SJCRH30 (cell line): ENCODE data around the gene PSMB9. TPM values are rescaled to one million over a fixed set of nuclear protein-coding genes. Genes with fewer than 3 reads are reported as not detected.

ENCODE experiments used
- DNase-seq, 2 experiments: peaks; one replicate each; pipeline ENCODE4 v3.0.0-alpha.2; 2015 to 2020
- H3K27ac ChIP-seq: fragments of 250-450 bp; sonication (Bioruptor Pico); 2 replicates; pipeline ENCODE4 v1.5.1; 2020; ENCODE audit warnings: mild to moderate bottlenecking, moderate library complexity
- H3K27me3 ChIP-seq: fragments of 250-450 bp; sonication (Bioruptor Pico); 2 replicates; pipeline ENCODE4 v1.5.1; 2020; ENCODE audit warnings: mild to moderate bottlenecking, moderate library complexity
- H3K36me3 ChIP-seq: fragments of 250-450 bp; sonication (Bioruptor Pico); 2 replicates; pipeline ENCODE4 v1.5.1; 2020; ENCODE audit warnings: mild to moderate bottlenecking, moderate library complexity
- H3K4me1 ChIP-seq: fragments of 250-450 bp; sonication (Bioruptor Pico); 2 replicates; pipeline ENCODE4 v1.5.1; 2020; ENCODE audit warnings: mild to moderate bottlenecking, moderate library complexity
- H3K4me3 ChIP-seq: fragments of 250-450 bp; sonication (Bioruptor Pico); 2 replicates; pipeline ENCODE4 v1.5.1; 2020; ENCODE audit warnings: mild to moderate bottlenecking, moderate library complexity
- H3K9me3 ChIP-seq: fragments of 250-450 bp; sonication (Bioruptor Pico); replicated peaks from 2 replicates; pipeline ENCODE4 v1.5.1; 2020; ENCODE audit warnings: mild to moderate bottlenecking, moderate library complexity
- total RNA-seq: library from RNA; depleted of rRNA; stranded (reverse); fragments of >200 nt; shearing (Covaris generic); gene quantifications from 2 replicates; pipeline ENCODE4 v1.2.3, GENCODE V29; 2014; rRNA removed

PSMB9 gene
- total RNA-seq, 1 experiment from 2014 or later = 0.18 TPM

DNA sequence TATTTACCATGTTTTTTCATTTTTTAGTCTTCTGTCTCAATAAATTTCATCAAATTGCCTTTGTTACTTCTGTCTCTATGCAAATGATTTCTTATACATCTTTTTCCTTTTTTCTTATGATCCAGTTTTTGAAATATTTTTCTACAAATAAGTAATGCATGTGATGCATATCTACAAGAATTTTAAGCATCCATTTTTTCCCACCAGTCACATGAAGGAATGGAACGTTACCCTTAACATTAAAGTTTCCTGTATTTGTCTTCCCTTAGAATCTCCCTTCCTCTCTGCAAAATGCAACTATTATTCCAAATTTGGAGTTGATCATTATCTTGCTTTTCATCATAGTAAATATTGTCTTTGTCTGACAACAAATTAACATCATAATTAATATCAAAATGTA is 35.5 kb downstream of the PSMB9 start:
- DNase-seq = no peak

DNA sequence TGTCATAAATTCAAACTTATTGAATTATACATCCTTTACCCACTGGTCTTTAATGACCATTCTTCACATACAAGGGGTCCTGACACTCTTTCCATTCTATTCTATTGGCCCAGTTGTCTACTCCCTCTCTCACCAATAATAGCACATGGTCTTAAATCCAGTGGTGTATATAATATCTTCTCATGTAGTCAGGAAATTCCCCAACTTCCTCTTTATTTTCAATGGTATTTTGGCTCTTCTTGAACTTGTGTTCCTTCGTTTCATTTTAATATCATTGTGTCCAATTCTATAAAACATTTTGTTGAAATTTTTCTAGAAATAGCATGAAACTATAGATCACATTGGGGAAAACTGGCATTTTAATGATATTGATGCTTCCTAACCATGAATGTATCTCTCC is 36.8 kb downstream of the PSMB9 start:
- Histone ChIP-seq H3K36me3 (no peaks in the 10 kb centered on the region), H3K9me3 (no peaks in the 10 kb centered on the region), H3K4me1 (peaks cover 4% of the 10 kb centered on the region), H3K27ac (no peak overlapping the region), H3K27me3 (no peaks in the 10 kb centered on the region), H3K4me3 (no peak overlapping the region)
- no peak for DNase-seq

More for the DNA sequence above, 35.5 kb downstream of the PSMB9 start:
- Histone ChIP-seq H3K9me3 (no peaks in the 10 kb centered on the region), H3K4me3 (no peak overlapping the region), H3K27ac (no peak overlapping the region), H3K4me1 (no peaks in the 10 kb centered on the region), H3K36me3 (no peaks in the 10 kb centered on the region), H3K27me3 (no peaks in the 10 kb centered on the region)

DNA sequence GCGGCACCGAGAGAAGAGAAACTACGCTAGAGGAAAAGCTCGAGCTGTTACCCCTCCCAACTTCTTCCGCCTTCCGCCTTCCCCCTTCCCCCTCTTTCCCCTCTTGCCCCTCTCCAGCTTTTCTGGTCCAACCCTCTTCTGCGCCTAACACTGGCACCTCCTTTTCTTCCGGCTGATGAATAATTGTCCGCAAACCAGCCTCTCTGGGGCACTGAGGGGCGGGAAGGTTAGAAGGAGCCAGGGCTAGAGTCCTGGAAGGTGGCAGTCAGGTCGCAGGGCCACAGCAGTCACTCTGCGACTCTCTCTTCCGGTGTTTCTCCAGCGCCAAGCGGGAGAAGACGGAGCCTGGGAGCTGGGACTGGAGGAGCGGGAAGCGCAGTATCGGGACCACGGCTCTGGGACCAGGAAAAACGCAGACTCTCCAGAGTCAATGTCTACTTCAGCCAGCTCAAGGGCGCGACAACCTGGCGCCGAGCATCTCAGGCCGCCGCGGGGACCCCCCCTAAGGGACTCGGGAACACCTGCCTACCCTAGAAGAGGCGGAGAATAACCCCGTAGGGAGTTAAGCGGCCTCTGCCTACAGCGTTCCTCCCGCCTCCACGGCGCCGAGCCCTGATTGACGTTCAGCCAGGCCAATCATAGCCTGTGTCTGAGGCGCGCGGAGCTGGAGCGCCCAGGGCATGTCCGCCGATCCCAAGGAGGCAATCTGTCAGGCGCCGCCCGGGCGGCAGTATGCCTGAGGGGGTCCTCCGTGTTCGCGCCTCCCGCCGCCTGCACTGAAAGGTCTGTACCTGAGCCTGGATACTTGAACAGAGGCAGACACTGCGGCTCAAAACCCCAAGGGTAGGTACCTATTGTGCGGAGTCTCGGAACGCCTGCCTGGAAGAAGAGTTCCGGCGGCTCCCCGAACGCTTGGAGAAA is 40.4 kb downstream of the PSMB9 start:
- Histone ChIP-seq H3K9me3 (no peaks in the 10 kb centered on the region), H3K4me1 (peaks cover 4% of the 10 kb centered on the region), H3K27ac (peak overlapping the region; percentile 31; the same call in 1 of the 2 replicates), H3K36me3 (no peaks in the 10 kb centered on the region), H3K4me3 (peak overlapping the region; percentile 85), H3K27me3 (no peaks in the 10 kb centered on the region)
- peak; percentile 90 to 94 for DNase-seq

DNA sequence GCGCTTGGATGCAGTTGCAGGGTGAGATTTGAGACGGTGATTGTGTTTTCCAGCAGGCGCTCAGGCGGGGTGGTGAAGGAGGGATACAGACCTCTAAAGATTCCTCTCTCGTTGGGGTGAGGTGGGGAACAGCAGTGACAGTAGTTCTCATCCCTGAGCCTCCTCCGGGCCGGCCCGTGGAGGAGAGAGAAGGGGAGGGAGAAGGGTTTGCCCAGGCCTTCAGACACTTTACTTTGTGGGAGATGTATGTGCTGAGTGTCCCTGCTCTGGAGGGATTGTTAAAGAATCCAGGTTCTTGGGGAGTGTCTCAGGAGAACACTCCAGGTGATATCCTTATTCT is 41.0 kb downstream of the PSMB9 start:
- DNase-seq = no peak
- Histone ChIP-seq H3K4me1 (peaks cover 4% of the 10 kb centered on the region), H3K36me3 (no peaks in the 10 kb centered on the region), H3K4me3 (peak overlapping the region; percentile 85), H3K27me3 (no peaks in the 10 kb centered on the region), H3K9me3 (no peaks in the 10 kb centered on the region; the same call in 1 of the 2 replicates), H3K27ac (peak overlapping the region; percentile 31; the same call in 1 of the 2 replicates)

DNA sequence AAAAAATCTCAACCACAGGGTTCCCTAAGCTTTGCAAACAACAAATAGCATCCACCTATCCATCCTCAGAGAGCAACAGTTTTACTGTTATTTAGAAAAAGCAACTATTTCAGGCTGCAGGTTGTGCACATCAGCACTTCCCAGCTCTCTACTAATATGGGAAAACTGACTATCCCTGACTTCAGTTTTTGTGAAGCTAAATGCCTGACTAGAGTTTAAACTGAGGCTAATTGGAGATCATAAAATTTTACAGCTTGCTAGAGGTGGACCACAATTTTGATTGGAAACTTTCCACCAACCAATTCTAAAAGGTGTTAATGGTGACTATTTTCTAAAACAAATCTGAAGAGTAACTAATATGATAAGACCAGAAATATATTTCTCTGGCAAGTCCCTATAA is 50.0 kb downstream of the PSMB9 start:
- Histone ChIP-seq H3K4me1 (no peaks in the 10 kb centered on the region), H3K27ac (no peak overlapping the region), H3K4me3 (no peak overlapping the region), H3K9me3 (no peaks in the 10 kb centered on the region; the same call in 1 of the 2 replicates), H3K27me3 (no peaks in the 10 kb centered on the region), H3K36me3 (no peaks in the 10 kb centered on the region)
- no peak for DNase-seq

DNA sequence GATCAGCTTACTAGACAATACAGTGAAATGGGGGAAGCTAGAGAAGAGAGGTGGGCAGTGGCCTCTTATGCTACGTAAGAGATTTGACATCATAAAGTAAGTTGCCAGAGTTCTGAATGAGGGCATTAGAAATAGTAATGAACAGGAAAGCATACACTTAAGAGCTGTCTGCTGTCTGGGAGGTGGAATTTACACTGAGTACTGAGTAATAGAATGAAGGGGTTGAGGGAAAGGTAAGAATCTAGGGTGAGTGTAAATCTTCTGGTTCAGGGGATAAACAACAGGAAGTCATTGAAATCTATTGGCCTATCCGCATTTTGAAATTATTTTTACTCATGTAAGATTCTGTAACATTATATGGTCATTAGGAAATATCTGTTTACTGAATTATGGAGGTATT is 51.1 kb downstream of the PSMB9 start:
- Histone ChIP-seq H3K27me3 (no peaks in the 10 kb centered on the region), H3K4me3 (no peak overlapping the region), H3K36me3 (no peaks in the 10 kb centered on the region), H3K27ac (no peak overlapping the region), H3K4me1 (no peaks in the 10 kb centered on the region), H3K9me3 (no peaks in the 10 kb centered on the region)
- no peak for DNase-seq

DNA sequence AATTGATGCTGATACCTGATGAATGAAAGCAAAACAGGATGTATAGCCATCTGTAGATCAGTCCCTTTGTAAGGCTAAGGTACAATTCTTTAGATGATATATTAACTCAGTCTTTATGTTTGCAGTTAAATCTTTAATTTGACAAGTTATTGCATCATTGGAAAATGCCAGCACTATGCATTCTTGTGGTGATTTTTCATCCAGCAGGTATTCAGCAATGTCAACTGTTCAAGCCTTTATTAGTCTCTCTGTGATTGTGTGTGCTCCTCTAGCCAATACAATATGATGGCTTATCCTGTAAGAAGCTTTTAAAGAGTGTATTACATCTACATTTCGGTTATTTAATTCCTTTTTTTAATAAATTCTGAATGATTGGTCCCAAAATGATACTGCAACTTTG is 52.5 kb downstream of the PSMB9 start:
- H3K4me1 ChIP-seq = no peaks in the 10 kb centered on the region
- no peaks in the 10 kb centered on the region for H3K27me3 ChIP-seq
- DNase-seq = no peak
- H3K9me3 ChIP-seq = no peaks in the 10 kb centered on the region
- H3K4me3 ChIP-seq = no peak overlapping the region
- no peaks in the 10 kb centered on the region for H3K36me3 ChIP-seq
- H3K27ac ChIP-seq = no peak overlapping the region

DNA sequence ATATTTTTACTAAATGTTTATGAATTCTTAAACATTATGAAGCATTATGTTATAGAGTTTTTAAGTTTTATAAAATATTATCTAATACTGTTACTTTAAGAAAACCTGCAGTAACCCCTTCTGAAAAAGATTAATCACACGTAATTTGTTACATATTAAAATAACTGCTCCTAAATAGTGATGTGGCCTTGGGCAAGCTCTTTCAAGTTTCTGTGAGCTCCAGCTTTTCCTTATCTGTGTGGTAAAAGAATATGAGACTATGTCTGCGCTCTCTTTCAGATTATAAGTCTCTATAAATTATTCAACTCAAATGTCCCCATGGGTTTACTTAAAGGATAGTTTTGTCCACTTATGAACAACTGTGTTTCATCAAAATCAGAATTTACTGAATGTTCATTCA is 54.9 kb downstream of the PSMB9 start:
- no peak overlapping the region for H3K27ac ChIP-seq

More for the DNA sequence above, 54.9 kb downstream of the PSMB9 start:
- Histone ChIP-seq H3K9me3 (no peaks in the 10 kb centered on the region), H3K36me3 (no peaks in the 10 kb centered on the region), H3K4me1 (no peaks in the 10 kb centered on the region), H3K27me3 (no peaks in the 10 kb centered on the region), H3K4me3 (no peak overlapping the region)
- DNase-seq = no peak

Other genes with a start within 250 kb of the PSMB9 start
- gene HLA-DQA1, start 216.8 kb upstream of the PSMB9 start, total RNA-seq = not detected in 2 replicates
- not detected in 2 replicates for gene HLA-DQB1, start 187.5 kb upstream of the PSMB9 start, total RNA-seq
- gene HLA-DQA2, start 112.8 kb upstream of the PSMB9 start, total RNA-seq = not detected in 2 replicates
- not detected in 2 replicates for gene HLA-DQB2, start 90.7 kb upstream of the PSMB9 start, total RNA-seq
- 0.10 and 0.28 TPM in 2 replicates for gene HLA-DOB, start 37.2 kb upstream of the PSMB9 start, total RNA-seq
- 17.1 and 17.4 TPM in 2 replicates for gene TAP2, start 15.5 kb upstream of the PSMB9 start, total RNA-seq
- gene PSMB8, start 10.1 kb upstream of the PSMB9 start, total RNA-seq = 0.18 and 0.33 TPM in 2 replicates
- 0.43 and 0.81 TPM in 2 replicates for gene TAP1, start 488 bp upstream of the PSMB9 start, total RNA-seq
- gene HLA-DMB, start 86.8 kb downstream of the PSMB9 start, total RNA-seq = not detected in 2 replicates
- gene HLA-DMA, start 98.9 kb downstream of the PSMB9 start, total RNA-seq = 0.14 and 0.51 TPM in 2 replicates
- gene BRD2, start 114.4 kb downstream of the PSMB9 start, total RNA-seq = 178 and 199 TPM in 2 replicates
- 0.16 TPM in 1 of 2 replicates, not detected in the other for gene HLA-DOA, start 155.4 kb downstream of the PSMB9 start, total RNA-seq
- gene HLA-DPA1, start 219.5 kb downstream of the PSMB9 start, total RNA-seq = not detected in 2 replicates
- not detected in 2 replicates for gene HLA-DPB1, start 221.8 kb downstream of the PSMB9 start, total RNA-seq